Measurements from ENCODE around the gene EXOC4.

The EXOC4 gene

GRCh38 chr7:133481676-133482075, 228.8 kb downstream of the EXOC4 start:
- Mint-ChIP-seq H3K4me3 (peak overlapping the region in 1 of 2 donors; percentile 54), H3K4me1 (ENCODE audit: low read depth in 2 of 2) (peaks cover 42 to 64% of the 10 kb centered on the region in 2 donors), H3K36me3 (ENCODE audit: insufficient read depth) (peaks cover 11% of the 10 kb centered on the region), H3K27ac (peak overlapping the region in 1 of 2 donors; percentile 85), H3K9me3 (no peaks in the 10 kb centered on the region), H3K27me3 (no peaks in the 10 kb centered on the region)
- DNase-seq (no peak), ATAC-seq (replicated peaks) (no peak)

- H3K36me3 Mint-ChIP-seq (ENCODE audit: insufficient read depth), result peaks cover 11% of the 10 kb centered on the region
Measured at GRCh38 chr7:133482599-133482998, 229.7 kb downstream of the EXOC4 start.

DNA sequence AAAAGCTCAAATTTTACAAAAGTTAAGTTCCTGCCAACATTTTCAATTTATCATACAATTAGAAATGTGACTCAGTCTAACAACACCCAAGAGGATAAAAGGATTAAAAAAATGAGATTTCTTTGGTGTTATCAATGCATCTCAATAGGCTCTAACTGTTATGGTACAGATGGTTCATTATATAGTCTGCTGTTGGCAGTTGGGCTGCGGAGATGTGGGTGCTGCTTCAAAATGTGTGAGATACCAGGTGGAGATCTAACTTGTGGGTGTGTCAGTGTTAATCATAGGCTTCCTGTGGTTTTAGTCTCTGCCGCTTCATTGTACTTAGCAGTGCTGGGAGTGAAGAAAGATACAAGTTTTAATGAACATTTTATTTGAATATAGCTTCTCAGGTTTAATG, 231.2 kb downstream of the EXOC4 start:
- Mint-ChIP-seq H3K27me3 (no peaks in the 10 kb centered on the region), H3K36me3 (ENCODE audit: insufficient read depth) (peaks cover 9% of the 10 kb centered on the region), H3K4me3 (peak overlapping the region; percentile 44 to 76), H3K27ac (peak overlapping the region; percentile 11 to 41), H3K4me1 (ENCODE audit: low read depth in 2 of 2) (peaks cover 40 to 58% of the 10 kb centered on the region in 2 donors), H3K9me3 (no peaks in the 10 kb centered on the region)
- DNase-seq (peak; percentile 37 to 40 (median 40)), ATAC-seq (replicated peaks) (peak; percentile 95)

More at GRCh38 chr7:133482599-133482998, 229.7 kb downstream of the EXOC4 start:
- ATAC-seq (replicated peaks), result no peak
- Mint-ChIP-seq H3K4me1 (ENCODE audit: low read depth in 2 of 2) (peaks cover 42 to 64% of the 10 kb centered on the region in 2 donors), H3K9me3 (no peaks in the 10 kb centered on the region), H3K27me3 (no peaks in the 10 kb centered on the region), H3K4me3 (peak overlapping the region; percentile 7 to 61), H3K27ac (peak overlapping the region; percentile 24 to 41)
- no peak for DNase-seq

DNA sequence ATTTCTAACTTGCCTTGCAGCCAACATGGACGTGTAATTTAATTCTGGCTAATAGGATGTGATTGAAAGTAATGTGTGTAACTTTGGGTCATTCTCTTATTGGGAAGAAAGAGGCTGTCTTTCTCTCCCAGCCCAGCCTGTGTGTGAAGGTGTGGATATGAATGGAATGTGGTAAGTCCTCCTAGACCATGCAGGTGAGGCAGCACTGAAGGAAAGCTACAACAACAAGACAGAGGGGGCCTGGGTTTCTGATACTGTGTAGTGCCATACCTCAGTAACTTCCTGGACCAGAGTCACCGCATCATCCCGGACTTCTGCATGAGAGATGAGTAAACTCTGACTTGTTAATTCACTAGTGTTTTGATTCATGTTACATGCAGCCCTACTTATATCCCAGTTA, 237.0 kb downstream of the EXOC4 start:
- Mint-ChIP-seq H3K27ac (no peak overlapping the region), H3K4me1 (ENCODE audit: low read depth in 2 of 2) (peaks cover 13 to 33% of the 10 kb centered on the region in 2 donors), H3K9me3 (no peaks in the 10 kb centered on the region), H3K36me3 (ENCODE audit: insufficient read depth) (peaks cover 4% of the 10 kb centered on the region), H3K4me3 (no peak overlapping the region), H3K27me3 (no peaks in the 10 kb centered on the region)
- DNase-seq (no peak), ATAC-seq (replicated peaks) (no peak)

DNA sequence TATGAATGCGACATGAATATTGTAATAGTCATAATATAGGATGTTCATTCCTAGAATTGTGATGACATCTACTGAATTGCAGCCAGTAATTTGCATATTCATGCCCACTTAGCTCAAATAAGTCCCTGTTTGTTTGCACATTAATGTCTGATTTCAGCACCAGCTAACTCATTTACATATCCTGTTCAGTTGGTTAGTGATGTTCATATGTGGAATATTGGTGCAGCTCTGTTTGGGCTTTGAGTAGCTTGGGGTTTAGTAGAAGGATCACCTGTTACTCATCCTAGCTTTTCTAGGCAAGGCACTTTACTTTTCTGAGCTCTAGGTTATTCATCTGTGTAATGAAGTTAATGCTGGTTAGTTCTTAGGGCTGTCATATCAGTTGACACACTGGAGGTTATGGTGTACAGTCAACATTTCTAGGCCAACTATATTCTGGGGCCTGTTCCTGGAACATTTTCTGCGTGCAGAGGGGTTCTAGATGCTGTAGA, 238.4 kb downstream of the EXOC4 start:
- no peak for ATAC-seq (replicated peaks)
- no peaks in the 10 kb centered on the region for H3K27me3 Mint-ChIP-seq
- DNase-seq, result no peak
- H3K36me3 Mint-ChIP-seq (ENCODE audit: insufficient read depth), result no peaks in the 10 kb centered on the region
- no peak overlapping the region for H3K4me3 Mint-ChIP-seq
- no peak overlapping the region for H3K27ac Mint-ChIP-seq
- H3K4me1 Mint-ChIP-seq (ENCODE audit: low read depth in 2 of 2), result peaks cover 9 to 22% of the 10 kb centered on the region in 2 donors
- no peaks in the 10 kb centered on the region for H3K9me3 Mint-ChIP-seq

DNA sequence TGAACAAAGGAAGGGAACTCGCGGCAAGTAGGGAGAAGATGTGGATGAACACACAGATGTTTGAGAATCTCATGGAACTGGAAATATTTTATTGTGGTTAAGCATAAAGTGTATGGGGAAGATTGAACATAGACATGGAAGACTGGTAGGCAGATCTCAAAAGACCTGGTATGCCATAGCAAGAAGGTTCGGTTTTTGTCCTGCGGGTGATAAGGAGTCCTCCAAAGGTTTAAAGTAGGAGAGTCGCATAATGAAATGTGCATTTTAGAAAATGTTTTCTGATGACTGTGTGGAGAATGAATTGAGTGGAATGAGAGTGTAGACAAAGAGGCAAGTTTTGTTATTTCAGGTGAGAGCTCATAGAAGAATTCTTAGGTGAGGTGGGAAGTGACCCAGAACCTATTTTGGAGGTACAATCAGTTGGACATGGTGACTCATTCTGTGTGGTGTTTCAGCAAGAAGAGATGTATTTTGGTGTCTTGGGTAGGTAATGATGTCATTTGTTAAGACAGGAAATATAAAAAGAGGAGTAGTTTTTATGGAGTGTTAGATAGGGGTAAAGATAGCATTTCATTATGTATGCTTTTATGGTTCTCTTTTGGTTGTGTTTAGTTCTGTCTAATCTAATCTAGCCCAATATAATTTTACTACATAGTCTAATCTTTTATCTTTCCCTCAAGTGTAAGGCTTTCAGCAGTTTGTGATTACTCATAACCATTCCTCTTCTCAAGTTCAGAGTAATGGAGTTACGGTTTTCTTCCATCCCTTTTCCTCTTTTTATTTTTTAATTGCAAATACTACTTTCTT, 239.2 kb downstream of the EXOC4 start:
- Mint-ChIP-seq H3K36me3 (ENCODE audit: insufficient read depth) (no peaks in the 10 kb centered on the region), H3K4me1 (ENCODE audit: low read depth in 2 of 2) (peaks cover 9 to 22% of the 10 kb centered on the region in 2 donors), H3K27me3 (no peaks in the 10 kb centered on the region), H3K27ac (no peak overlapping the region), H3K4me3 (no peak overlapping the region), H3K9me3 (no peaks in the 10 kb centered on the region)
- ATAC-seq (replicated peaks), result no peak
- no peak for DNase-seq

GRCh38 chr7:133497061-133497460, 244.2 kb downstream of the EXOC4 start:
- DNase-seq (no peak), ATAC-seq (replicated peaks) (no peak)
- Mint-ChIP-seq H3K27me3 (no peaks in the 10 kb centered on the region), H3K4me3 (no peak overlapping the region), H3K9me3 (no peaks in the 10 kb centered on the region), H3K4me1 (ENCODE audit: low read depth in 2 of 2) (peaks cover 2 to 7% of the 10 kb centered on the region in 2 donors), H3K27ac (no peak overlapping the region), H3K36me3 (ENCODE audit: insufficient read depth) (peaks cover 3% of the 10 kb centered on the region)

- Mint-ChIP-seq H3K4me1 (ENCODE audit: low read depth in 2 of 2) (peaks cover 0 to 10% of the 10 kb centered on the region in 2 donors), H3K36me3 (ENCODE audit: insufficient read depth) (peaks cover 3% of the 10 kb centered on the region), H3K27ac (peak overlapping the region in 1 of 2 donors; percentile 32), H3K9me3 (no peaks in the 10 kb centered on the region), H3K27me3 (no peaks in the 10 kb centered on the region), H3K4me3 (no peak overlapping the region)
- DNase-seq, result no peak
- ATAC-seq (replicated peaks), result no peak
Measured at GRCh38 chr7:133501771-133502170, 248.9 kb downstream of the EXOC4 start.

DNA sequence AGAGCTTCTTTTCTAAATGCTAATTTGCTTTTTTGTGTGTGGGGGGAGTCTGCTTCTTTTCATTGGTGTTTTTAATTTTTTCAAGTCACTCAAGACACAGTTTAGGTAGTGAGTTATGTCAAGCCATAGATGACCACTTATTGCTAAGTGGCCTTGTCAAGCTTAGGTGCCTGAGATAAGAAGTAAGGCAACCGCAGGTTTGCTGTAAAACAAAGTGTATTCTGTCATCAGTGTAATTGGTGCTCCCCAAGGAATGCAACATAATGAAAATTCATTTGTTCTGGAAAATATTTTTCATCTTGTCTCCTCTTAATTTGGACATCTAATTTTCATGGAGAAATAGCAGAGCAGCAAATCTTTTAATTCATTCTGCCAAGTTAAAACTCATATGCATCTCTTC, 249.6 kb downstream of the EXOC4 start:
- Mint-ChIP-seq H3K36me3 (ENCODE audit: insufficient read depth) (peaks cover 3% of the 10 kb centered on the region), H3K27me3 (no peaks in the 10 kb centered on the region), H3K27ac (peak overlapping the region in 1 of 2 donors; percentile 32), H3K4me3 (no peak overlapping the region), H3K9me3 (no peaks in the 10 kb centered on the region), H3K4me1 (ENCODE audit: low read depth in 2 of 2) (peaks cover 0 to 10% of the 10 kb centered on the region in 2 donors)
- no peak for ATAC-seq (replicated peaks)
- no peak for DNase-seq

GRCh38 chr7:133502972-133503371, 250.1 kb downstream of the EXOC4 start:
- Mint-ChIP-seq H3K36me3 (ENCODE audit: insufficient read depth) (peaks cover 3% of the 10 kb centered on the region), H3K4me1 (ENCODE audit: low read depth in 2 of 2) (peaks cover 0 to 10% of the 10 kb centered on the region in 2 donors), H3K27me3 (no peaks in the 10 kb centered on the region), H3K27ac (no peak overlapping the region), H3K4me3 (no peak overlapping the region), H3K9me3 (no peaks in the 10 kb centered on the region)
- DNase-seq (no peak), ATAC-seq (replicated peaks) (no peak)

DNA sequence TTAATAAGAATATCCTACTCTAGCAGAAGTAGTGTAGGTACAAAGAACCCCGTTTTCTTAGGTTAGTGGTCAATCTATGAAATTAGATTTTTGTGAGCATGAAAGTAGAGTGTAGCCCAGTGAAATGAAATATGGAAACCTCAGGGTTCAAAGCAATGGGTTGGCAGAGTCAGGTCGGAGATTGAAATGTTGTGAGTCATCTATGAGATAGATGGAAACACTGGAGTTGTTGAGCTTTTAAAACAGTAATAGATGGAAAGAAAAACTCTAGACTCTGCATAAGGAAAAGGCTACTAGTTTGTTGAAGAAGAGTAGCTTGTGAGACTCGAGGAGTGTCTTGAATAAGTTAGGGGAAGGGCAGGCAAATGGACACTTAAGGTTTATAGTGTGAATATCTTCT, 251.9 kb downstream of the EXOC4 start:
- Mint-ChIP-seq H3K9me3 (no peaks in the 10 kb centered on the region), H3K27me3 (no peaks in the 10 kb centered on the region), H3K4me1 (ENCODE audit: low read depth in 2 of 2) (peaks cover 0 to 10% of the 10 kb centered on the region in 2 donors), H3K27ac (no peak overlapping the region), H3K36me3 (ENCODE audit: insufficient read depth) (peaks cover 3% of the 10 kb centered on the region), H3K4me3 (no peak overlapping the region)
- no peak for DNase-seq
- ATAC-seq (replicated peaks), result no peak

- no peak for DNase-seq
- no peak for ATAC-seq (replicated peaks)
- Mint-ChIP-seq H3K4me1 (ENCODE audit: low read depth in 2 of 2) (peaks cover 3 to 4% of the 10 kb centered on the region in 2 donors), H3K27me3 (no peaks in the 10 kb centered on the region), H3K36me3 (ENCODE audit: insufficient read depth) (peaks cover 6% of the 10 kb centered on the region), H3K4me3 (no peak overlapping the region), H3K9me3 (peaks cover 0 to 1% of the 10 kb centered on the region in 2 donors), H3K27ac (no peak overlapping the region)
Measured at GRCh38 chr7:133509822-133510221, 256.9 kb downstream of the EXOC4 start.

- DNase-seq (no peak), ATAC-seq (replicated peaks) (no peak)
- no peak overlapping the region for H3K27ac Mint-ChIP-seq
- peaks cover 6% of the 10 kb centered on the region for H3K36me3 Mint-ChIP-seq (ENCODE audit: insufficient read depth)
- H3K27me3 Mint-ChIP-seq, result no peaks in the 10 kb centered on the region
- H3K4me3 Mint-ChIP-seq, result no peak overlapping the region
- peaks cover 0 to 1% of the 10 kb centered on the region in 2 donors for H3K9me3 Mint-ChIP-seq
- H3K4me1 Mint-ChIP-seq (ENCODE audit: low read depth in 2 of 2), result peaks cover 3% of the 10 kb centered on the region in 2 donors
Measured at GRCh38 chr7:133510326-133511055, 257.6 kb downstream of the EXOC4 start.
